Activated CD8-positive, alpha-beta memory T cell treated with anti-CD3 and anti-CD28 coated beads for 4 hours (primary cell): ENCODE measurements around the gene PCGF3.
A peak's percentile ranks its signal among the peaks of the same experiment; 100 is the strongest.
"Not testable (repeated sequence)": the region's sequence is repeated elsewhere in the genome, so short reads cannot be mapped to it uniquely, and the experiment has no call there.

Experiments used
- DNase-seq, 2 donors: peaks; one replicate each; pipeline ENCODE4 v3.0.0-alpha.2; 2020; ENCODE audit warnings: low read depth in 2 of 2

PCGF3 gene

GRCh38 chr4:740656-741282 lies 35.1 kb downstream of the PCGF3 start:
- DNase-seq = no peak

GRCh38 chr4:742096-742741 lies 36.6 kb downstream of the PCGF3 start:
- DNase-seq = no peak

GRCh38 chr4:742742-743311 lies 37.2 kb downstream of the PCGF3 start:
- peak; percentile 50 to 58 for DNase-seq

GRCh38 chr4:743463-744211 lies 38.0 kb downstream of the PCGF3 start:
- DNase-seq = no peak

- no peak for DNase-seq
Observed at GRCh38 chr4:744212-744841, 38.7 kb downstream of the PCGF3 start.

- no peak for DNase-seq
Observed at GRCh38 chr4:747546-748170, 42.0 kb downstream of the PCGF3 start.

GRCh38 chr4:748461-748860 lies 42.8 kb downstream of the PCGF3 start:
- no peak for DNase-seq

- no peak for DNase-seq
Observed at GRCh38 chr4:749698-750666, 44.4 kb downstream of the PCGF3 start.

- DNase-seq = no peak
Observed at GRCh38 chr4:751676-752075, 46.0 kb downstream of the PCGF3 start.

GRCh38 chr4:752196-752861 lies 46.7 kb downstream of the PCGF3 start:
- DNase-seq = no peak

- DNase-seq = not testable (repeated sequence)
Observed at GRCh38 chr4:753186-753585, 47.6 kb downstream of the PCGF3 start.

GRCh38 chr4:754221-755120 lies 48.8 kb downstream of the PCGF3 start:
- no peak for DNase-seq

- DNase-seq = no peak
Observed at GRCh38 chr4:757111-757510, 51.5 kb downstream of the PCGF3 start.

- not testable (repeated sequence) for DNase-seq
Observed at GRCh38 chr4:759810-760209, 54.2 kb downstream of the PCGF3 start.

- no peak for DNase-seq
Observed at GRCh38 chr4:760616-761015, 55.0 kb downstream of the PCGF3 start.

GRCh38 chr4:761086-761485 lies 55.5 kb downstream of the PCGF3 start:
- no peak for DNase-seq

GRCh38 chr4:761739-762138 lies 56.1 kb downstream of the PCGF3 start:
- DNase-seq = no peak

- no peak for DNase-seq
Observed at GRCh38 chr4:762211-763190, 56.9 kb downstream of the PCGF3 start.
